DMS 273 (cell line): ENCODE measurements around the gene RPL36.
A peak's percentile ranks its signal among the peaks of the same experiment; 100 is the strongest.
"Not testable (repeated sequence)": the region's sequence is repeated elsewhere in the genome, so short reads cannot be mapped to it uniquely, and the experiment has no call there.

Experiments
- DNase-seq: peaks from one replicate; lab custom pipeline; 2025; ENCODE audit not compliant: unreplicated experiment; lab: John Stamatoyannopoulos, UW

Gene RPL36

GRCh38 chr19:5688262-5688881, 1.7 kb upstream of the RPL36 start:
- DNase-seq, result not testable (repeated sequence)

- peak; percentile 88 for DNase-seq
Measured at GRCh38 chr19:5690955-5691821, 1.1 kb downstream of the RPL36 start.

- DNase-seq, result peak; percentile 73
Measured at GRCh38 chr19:5691822-5692722, 2.0 kb downstream of the RPL36 start.

- peak; percentile 68 for DNase-seq
Measured at GRCh38 chr19:5692723-5693194, 2.7 kb downstream of the RPL36 start.

GRCh38 chr19:5693195-5694166, 3.4 kb downstream of the RPL36 start:
- DNase-seq, result peak; percentile 81

GRCh38 chr19:5694167-5694955, 4.3 kb downstream of the RPL36 start:
- DNase-seq, result no peak

- peak; percentile 49 for DNase-seq
Measured at GRCh38 chr19:5694956-5695648, 5.0 kb downstream of the RPL36 start.

GRCh38 chr19:5695649-5696195, 5.6 kb downstream of the RPL36 start:
- DNase-seq, result peak; percentile 86

GRCh38 chr19:5696196-5697021, 6.3 kb downstream of the RPL36 start:
- DNase-seq, result no peak

GRCh38 chr19:5697022-5697889, 7.2 kb downstream of the RPL36 start:
- peak; percentile 72 for DNase-seq

GRCh38 chr19:5697890-5698634, 8.0 kb downstream of the RPL36 start:
- DNase-seq, result peak; percentile 62

- no peak for DNase-seq
Measured at GRCh38 chr19:5698635-5699422, 8.7 kb downstream of the RPL36 start.

GRCh38 chr19:5700455-5701092, 10.5 kb downstream of the RPL36 start:
- DNase-seq, result no peak

- not testable (repeated sequence) for DNase-seq
Measured at GRCh38 chr19:5702053-5702410, 11.9 kb downstream of the RPL36 start.
